Endothelial cell of umbilical vein (primary cell): ENCODE measurements around the gene MYO7B. TPM values are rescaled to one million over a fixed set of nuclear protein-coding genes. Genes with fewer than 3 reads are reported as not detected.

ENCODE experiments used
- BruUV-seq: library from RNA; stranded (reverse); fragments of 400-500 nt; replicated peaks from 2 replicates; lab custom pipeline; 2021; lab: Mats Ljungman, UMichigan
- CTCF ChIA-PET: fragments of 300-600, 350-600 bp; sonication (Branson Sonifier 250); formaldehyde crosslinking; loops from one replicate; lab custom pipeline; 2021; ENCODE audit warnings: antibody characterized with exemption, inconsistent platforms; lab: Charles Lee
- POLR2A ChIA-PET: fragments of 300-600, 350-600 bp; sonication (Branson Sonifier 250); formaldehyde crosslinking; loops from one replicate; lab custom pipeline; 2021; ENCODE audit warnings: antibody characterized with exemption, inconsistent platforms; lab: Charles Lee
- DNase-seq: peaks from one replicate; pipeline ENCODE4 v3.0.0-alpha.2; 2011; ENCODE audit warnings: low read depth, low spot score
- FAIRE-seq: peaks from 2 replicates; lab custom pipeline; 2011; peaks lifted over from hg19 to GRCh38; lab: Jason Lieb, UNC
- H2AFZ ChIP-seq: 2 replicates; pipeline ENCODE4 v1.6.0; 2012; ENCODE audit warnings: low read depth, low read length, control low read depth, inconsistent platforms
- H3K27ac ChIP-seq: 2 replicates; pipeline ENCODE4 v1.5.1; 2011; ENCODE audit warnings: low read depth, mild to moderate bottlenecking, control low read depth, low read length, moderate library complexity; ENCODE audit not compliant: insufficient read depth
- H3K27me3 ChIP-seq, 2 experiments: 2 replicates each; pipeline versions ENCODE4 v1.6.0 to v1.6.1; 2011; ENCODE audit warnings: low read length in 2 of 2, mixed read lengths in 1 of 2; ENCODE audit not compliant: control insufficient read depth in 2 of 2, insufficient read depth in 2 of 2
- H3K36me3 ChIP-seq, 2 experiments: 2 replicates in 1 of 2; 3 replicates in 1 of 2; pipeline ENCODE4 v1.5.1; 2011; ENCODE audit warnings: low read length in 2 of 2, mild to moderate bottlenecking in 1 of 2, moderate library complexity in 1 of 2; ENCODE audit not compliant: control insufficient read depth in 2 of 2, insufficient read depth in 2 of 2; ENCODE audit errors: extremely low read depth in 1 of 2
- H3K4me1 ChIP-seq: 3 replicates; pipeline ENCODE4 v1.5.1; 2011; ENCODE audit warnings: mild to moderate bottlenecking, low read length; ENCODE audit not compliant: control insufficient read depth, insufficient read depth; ENCODE audit errors: extremely low read depth
- H3K4me2 ChIP-seq: 2 replicates; pipeline ENCODE4 v1.6.1; 2011; ENCODE audit warnings: low read length, control low read depth, mixed read lengths; ENCODE audit not compliant: insufficient read depth
- H3K4me3 ChIP-seq, 3 experiments: fragments of 200-600 bp in 1 of 3; sonication (generic), shearing (Covaris generic) in 1 of 3; replicated peaks in 1 of 3; 2 replicates each; pipeline ENCODE4 v1.5.1; 2011 to 2016; ENCODE audit warnings: control low read depth in 3 of 3, low read length in 3 of 3, mild to moderate bottlenecking in 2 of 3, inconsistent platforms in 1 of 3, low read depth in 1 of 3, moderate library complexity in 1 of 3; ENCODE audit not compliant: insufficient read depth in 1 of 3
- H3K79me2 ChIP-seq: 2 replicates; pipeline ENCODE4 v1.6.0; 2012; ENCODE audit warnings: low read length, inconsistent platforms; ENCODE audit not compliant: control insufficient read depth, insufficient read depth
- H3K9ac ChIP-seq: replicated peaks from 2 replicates; pipeline ENCODE3; 2011; ENCODE audit warnings: low read length, control low read depth; ENCODE audit not compliant: insufficient read depth; ENCODE audit errors: extremely low read depth
- H3K9me1 ChIP-seq: replicated peaks from 3 replicates; pipeline ENCODE4 v1.6.0; 2011; ENCODE audit warnings: mild to moderate bottlenecking, low read length; ENCODE audit not compliant: control insufficient read depth, insufficient read depth; ENCODE audit errors: extremely low read depth
- H3K9me3 ChIP-seq: replicated peaks from 2 replicates; pipeline ENCODE4 v1.5.1; 2012; ENCODE audit warnings: low read length, inconsistent platforms; ENCODE audit not compliant: control insufficient read depth, insufficient read depth
- H4K20me1 ChIP-seq: replicated peaks from 2 replicates; pipeline ENCODE3; 2011; ENCODE audit warnings: mild to moderate bottlenecking, low read length; ENCODE audit not compliant: control insufficient read depth, insufficient read depth; ENCODE audit errors: extremely low read depth
- EZH2 ChIP-seq: IDR thresholded peaks from 2 replicates; pipeline ENCODE4 v1.6.1; 2012; ENCODE audit warnings: borderline replicate concordance, low read depth, mild to moderate bottlenecking, moderate library complexity, low read length, inconsistent platforms; ENCODE audit not compliant: severe bottlenecking
- FOS ChIP-seq: IDR thresholded peaks from 2 replicates; pipeline ENCODE4 v1.6.1; 2011; ENCODE audit warnings: mild to moderate bottlenecking, low read length, moderate library complexity, borderline replicate concordance; ENCODE audit not compliant: insufficient read depth
- GATA2 ChIP-seq: IDR thresholded peaks from 2 replicates; pipeline ENCODE4 v1.7.0; 2011; ENCODE audit warnings: low read depth, mild to moderate bottlenecking, moderate library complexity, mixed read lengths, low read length; ENCODE audit not compliant: insufficient read length, insufficient read depth
- JUN ChIP-seq: IDR thresholded peaks from 2 replicates; pipeline ENCODE4 v1.6.1; 2011; ENCODE audit warnings: borderline replicate concordance, low read depth; ENCODE audit not compliant: insufficient read length, insufficient read depth
- MYC ChIP-seq: IDR thresholded peaks from one replicate; pipeline ENCODE4 v1.6.1; 2011; ENCODE audit warnings: mild to moderate bottlenecking, low read depth, low read length
- POLR2A ChIP-seq: IDR thresholded peaks from 2 replicates; pipeline ENCODE4 v1.6.1; 2012; ENCODE audit warnings: low read depth, mild to moderate bottlenecking, control low read depth, low read length
- POLR2AphosphoS5 ChIP-seq: IDR thresholded peaks from 2 replicates; pipeline ENCODE4 v1.6.1; 2012; ENCODE audit warnings: low read depth, mild to moderate bottlenecking, control low read depth, low read length, moderate library complexity; ENCODE audit not compliant: insufficient read depth
- dilution Hi-C: fragments of 300-500 bp; cut with MboI; formaldehyde crosslinking; loops from one replicate; pipeline ENCODE4 v1.15.0; 2019; ENCODE audit warnings: low sequenced_read_pairs; ENCODE audit not compliant: extremely low pct_ligation_motif_present
- intact Hi-C: fragments of 100-400 bp; cut with micrococcal nuclease; formaldehyde crosslinking; loops from one replicate; pipeline ENCODE4 v1.10.0; 2022
- polyA plus RNA-seq, 4 experiments: library from polyadenylated mRNA; depleted of rRNA in 3 of 4; stranded (reverse) in 3 of 4; unstranded in 1 of 4; fragments of >200 nt; gene quantifications; 2 replicates each; pipeline versions ENCODE4 v1.2.1 to v1.2.3, GENCODE V29; 2011 to 2012; ENCODE audit warnings: missing spikeins in 1 of 4
- total RNA-seq: library from RNA; stranded (reverse); gene quantifications from 2 replicates; pipeline ENCODE4 v1.2.3, GENCODE V29; 2021
- TF ChIP-seq, protein P1 (sequence below): IDR thresholded peaks from 2 replicates; pipeline ENCODE4 v1.6.1; 2011; ENCODE audit not compliant: insufficient read depth, insufficient read length
- TF ChIP-seq, protein P2 (sequence below), 2 donors: IDR thresholded peaks; 1 replicate in 1 of 2; 2 replicates in 1 of 2; pipeline ENCODE4 v1.5.1; 2011; ENCODE audit warnings: low read length in 2 of 2, mild to moderate bottlenecking in 2 of 2, moderate library complexity in 2 of 2, control low read depth in 1 of 2, inconsistent platforms in 1 of 2, low read depth in 1 of 2; ENCODE audit not compliant: insufficient read depth in 1 of 2; ENCODE audit errors: extremely low read depth in 1 of 2

Gene MYO7B
- total and polyA plus RNA-seq, 2 donors (not counting 3 experiments of a cell fraction or from before 2014, with no cell fraction given) = 0.17 TPM; not detected in 1

DNA sequence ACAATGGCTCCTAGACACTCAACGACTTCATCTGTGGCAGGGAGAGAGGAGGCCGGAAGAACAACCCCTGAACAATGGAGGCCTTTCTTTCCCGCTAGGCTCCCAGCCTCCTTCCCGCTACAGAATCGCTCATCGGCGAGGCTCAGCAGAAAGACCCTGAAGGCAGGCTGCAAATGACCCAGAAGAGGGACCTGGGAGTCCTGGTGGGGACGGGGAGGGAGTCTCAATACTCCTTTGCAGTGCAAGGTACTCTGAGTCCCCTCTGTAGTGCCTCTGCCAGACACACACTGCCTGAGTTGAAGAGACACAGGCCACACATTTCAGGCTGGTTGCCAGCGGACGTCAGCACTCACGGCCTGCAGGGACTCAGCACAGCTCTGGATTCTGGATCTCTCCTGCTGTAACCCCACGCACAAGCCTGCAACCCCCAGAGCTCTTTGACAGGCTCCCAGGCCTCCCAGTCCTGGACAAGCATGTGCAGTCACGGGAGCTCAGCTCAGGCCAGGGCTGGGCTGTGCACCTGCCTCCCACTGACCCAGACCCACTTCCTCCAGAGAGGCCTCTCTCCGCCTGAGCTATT, 116.6 kb downstream of the MYO7B start:
- FAIRE-seq (no peak), DNase-seq (no peak)
- no peaks in the 10 kb centered on the region for H3K9me3 ChIP-seq
- H3K79me2 ChIP-seq = no peaks in the 10 kb centered on the region
- H3K27me3 ChIP-seq = no peaks in the 10 kb centered on the region
- ChIA-PET CTCF (interaction anchor here (1.0 to 12.1 kb wide), 6 partner anchors 10 to 60 kb away, joined by 3 to 424 read pairs (median 6); partner anchors contain the start of gene LIMS2), POLR2A (no interaction called here)
- dilution Hi-C loops = no loop called here
- H2AFZ ChIP-seq = no peak overlapping the region
- no peaks in the 10 kb centered on the region for H4K20me1 ChIP-seq
- peaks cover 14% of the 10 kb centered on the region for H3K4me1 ChIP-seq
- intact Hi-C loops = no loop called here
- no peak overlapping the region for H3K4me3 ChIP-seq
- no peaks in the 10 kb centered on the region for H3K9me1 ChIP-seq
- no TSS peak for BruUV-seq
- TF ChIP-seq, protein P1, sequence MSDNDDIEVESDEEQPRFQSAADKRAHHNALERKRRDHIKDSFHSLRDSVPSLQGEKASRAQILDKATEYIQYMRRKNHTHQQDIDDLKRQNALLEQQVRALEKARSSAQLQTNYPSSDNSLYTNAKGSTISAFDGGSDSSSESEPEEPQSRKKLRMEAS = no peak
- no peak overlapping the region for H3K4me2 ChIP-seq
- H3K36me3 ChIP-seq = peaks cover 0 to 8% of the 10 kb centered on the region in 2 experiments
- H3K27ac ChIP-seq = no peak overlapping the region
- H3K9ac ChIP-seq = no peak overlapping the region

DNA sequence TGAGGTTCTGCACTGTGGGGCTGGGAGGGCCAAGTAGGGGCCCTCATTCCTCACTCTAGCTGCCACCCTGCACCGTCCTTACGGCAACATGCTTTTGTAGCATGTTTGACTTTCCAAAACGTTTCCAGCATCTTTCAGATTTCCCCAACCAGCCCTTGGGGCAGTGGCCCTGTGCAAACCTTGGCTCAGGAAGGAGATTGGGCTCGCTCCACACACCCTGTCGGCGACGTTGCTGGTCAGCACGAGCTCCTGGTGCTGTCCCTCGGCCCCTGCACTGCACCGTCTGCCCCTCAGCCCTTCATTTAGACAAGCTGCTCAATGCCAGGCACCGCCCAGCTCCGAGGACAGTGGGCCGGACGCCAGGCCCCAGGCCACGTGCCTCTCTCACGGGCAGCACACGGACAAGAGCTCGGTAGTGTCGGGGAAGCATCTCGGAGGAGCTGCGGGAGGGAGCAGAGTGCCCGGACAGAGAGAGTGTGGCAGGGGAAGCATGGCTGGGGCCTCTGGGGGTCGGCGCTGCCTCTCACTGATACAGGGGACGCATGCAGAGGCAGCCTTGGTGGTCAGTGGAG, 117.4 kb downstream of the MYO7B start:
- H3K36me3 ChIP-seq = peaks cover 0 to 9% of the 10 kb centered on the region in 2 experiments
- FAIRE-seq (no peak), DNase-seq (no peak)
- H3K27ac ChIP-seq = no peak overlapping the region
- H3K9me1 ChIP-seq = no peaks in the 10 kb centered on the region
- H3K4me1 ChIP-seq = peaks cover 10% of the 10 kb centered on the region
- TF ChIP-seq POLR2AphosphoS5 (no peak), GATA2 (no peak), MYC (no peak), JUN (no peak), EZH2 (no peak), FOS (no peak), POLR2A (no peak)
- TF ChIP-seq, protein P2, sequence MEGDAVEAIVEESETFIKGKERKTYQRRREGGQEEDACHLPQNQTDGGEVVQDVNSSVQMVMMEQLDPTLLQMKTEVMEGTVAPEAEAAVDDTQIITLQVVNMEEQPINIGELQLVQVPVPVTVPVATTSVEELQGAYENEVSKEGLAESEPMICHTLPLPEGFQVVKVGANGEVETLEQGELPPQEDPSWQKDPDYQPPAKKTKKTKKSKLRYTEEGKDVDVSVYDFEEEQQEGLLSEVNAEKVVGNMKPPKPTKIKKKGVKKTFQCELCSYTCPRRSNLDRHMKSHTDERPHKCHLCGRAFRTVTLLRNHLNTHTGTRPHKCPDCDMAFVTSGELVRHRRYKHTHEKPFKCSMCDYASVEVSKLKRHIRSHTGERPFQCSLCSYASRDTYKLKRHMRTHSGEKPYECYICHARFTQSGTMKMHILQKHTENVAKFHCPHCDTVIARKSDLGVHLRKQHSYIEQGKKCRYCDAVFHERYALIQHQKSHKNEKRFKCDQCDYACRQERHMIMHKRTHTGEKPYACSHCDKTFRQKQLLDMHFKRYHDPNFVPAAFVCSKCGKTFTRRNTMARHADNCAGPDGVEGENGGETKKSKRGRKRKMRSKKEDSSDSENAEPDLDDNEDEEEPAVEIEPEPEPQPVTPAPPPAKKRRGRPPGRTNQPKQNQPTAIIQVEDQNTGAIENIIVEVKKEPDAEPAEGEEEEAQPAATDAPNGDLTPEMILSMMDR (IDR thresholded peaks at IDR 0.05; ENCODE audit: extremely low read depth in 1 of 2, insufficient read depth in 1 of 2, low read depth in 1 of 2, low read length in 2 of 2) = no peak
- TF ChIP-seq, protein P1 = no peak
- POLR2A ChIA-PET = no interaction called here
- no peaks in the 10 kb centered on the region for H4K20me1 ChIP-seq
- CTCF ChIA-PET = interaction anchor here (1.0 to 12.1 kb wide), 7 partner anchors 9 to 126 kb away, joined by 3 to 424 read pairs (median 4); partner anchors contain the start of genes IWS1 and LIMS2
- no peak overlapping the region for H3K4me3 ChIP-seq
- intact Hi-C loops = no loop called here
- no peak overlapping the region for H2AFZ ChIP-seq
- H3K9me3 ChIP-seq = no peaks in the 10 kb centered on the region
- H3K27me3 ChIP-seq = no peaks in the 10 kb centered on the region
- no TSS peak for BruUV-seq
- dilution Hi-C loops = no loop called here
- H3K9ac ChIP-seq = no peak overlapping the region
- no peak overlapping the region for H3K4me2 ChIP-seq
- no peaks in the 10 kb centered on the region for H3K79me2 ChIP-seq
